Neural progenitor cell (in vitro differentiated cells): Measurements from ENCODE around the gene IQCK. TPM values are rescaled to one million over a fixed set of nuclear protein-coding genes. Genes with fewer than 3 reads are reported as not detected.

Experiments
- DNase-seq: peaks from one replicate; pipeline ENCODE4 v3.0.0-alpha.2; 2016; ENCODE audit warnings: low spot score
- H2AFZ ChIP-seq: fragments of 200-600 bp; sonication (generic); replicated peaks from 2 replicates; pipeline ENCODE4 v1.6.1; 2016; ENCODE audit warnings: antibody characterized with exemption
- H3F3A ChIP-seq: fragments of 200-600 bp; sonication (generic); 2 replicates; pipeline ENCODE4 v1.6.1; 2016; ENCODE audit warnings: antibody characterized with exemption, low read depth
- H3K27ac ChIP-seq: fragments of 200-600 bp; sonication (generic); 2 replicates; pipeline ENCODE4 v1.5.1; 2016; ENCODE audit warnings: mild to moderate bottlenecking
- H3K27me3 ChIP-seq: fragments of 200-600 bp; sonication (generic); 2 replicates; pipeline ENCODE4 v1.6.1; 2016; ENCODE audit warnings: mild to moderate bottlenecking, moderate library complexity
- H3K36me3 ChIP-seq: fragments of 200-600 bp; sonication (generic); 2 replicates; pipeline ENCODE4 v1.5.1; 2016
- H3K4me1 ChIP-seq: fragments of 200-600 bp; sonication (generic); 2 replicates; pipeline ENCODE4 v1.6.1; 2016; ENCODE audit warnings: mixed run types
- H3K4me2 ChIP-seq: fragments of 200-600 bp; sonication (generic); 2 replicates; pipeline ENCODE4 v1.6.1; 2016
- H3K4me3 ChIP-seq: fragments of 200-600 bp; sonication (generic); 2 replicates; pipeline ENCODE4 v1.5.1; 2016
- H3K79me2 ChIP-seq: fragments of 200-600 bp; sonication (generic); 2 replicates; pipeline ENCODE4 v1.6.1; 2016; ENCODE audit warnings: low read depth
- H3K9ac ChIP-seq: fragments of 200-600 bp; sonication (generic); 2 replicates; pipeline ENCODE4 v1.6.1; 2016
- H3K9me3 ChIP-seq: fragments of 200-600 bp; sonication (generic); 2 replicates; pipeline ENCODE4 v1.5.1; 2016; ENCODE audit warnings: low read depth
- H4K20me1 ChIP-seq: fragments of 200-600 bp; sonication (generic); 2 replicates; pipeline ENCODE4 v1.6.1; 2016; ENCODE audit warnings: low read depth
- H3K27ac Mint-ChIP-seq: 3 replicates; pipeline ENCODE4 v1.8.0; 2021; ENCODE audit warnings: mixed read lengths
- H3K27me3 Mint-ChIP-seq: 2 replicates; pipeline ENCODE4 v1.8.0; 2022; ENCODE audit warnings: low read depth, mild to moderate bottlenecking, inconsistent platforms, moderate library complexity, mixed read lengths; ENCODE audit not compliant: insufficient read depth
- H3K36me3 Mint-ChIP-seq: 3 replicates; pipeline ENCODE4 v1.8.0; 2021; ENCODE audit warnings: mixed read lengths
- H3K4me1 Mint-ChIP-seq: 3 replicates; pipeline ENCODE4 v1.8.0; 2021; ENCODE audit warnings: mixed read lengths
- H3K4me3 Mint-ChIP-seq: 3 replicates; pipeline ENCODE4 v1.8.0; 2021; ENCODE audit warnings: mild to moderate bottlenecking, moderate library complexity, mixed read lengths
- H3K9me3 Mint-ChIP-seq: 3 replicates; pipeline ENCODE4 v1.8.0; 2020; ENCODE audit warnings: mixed read lengths
- EZH2 ChIP-seq: fragments of 200-600 bp; sonication (generic); IDR thresholded peaks from 2 replicates; pipeline ENCODE4 v1.6.1; 2017; ENCODE audit warnings: antibody characterized with exemption, mild to moderate bottlenecking, moderate library complexity
- EZH2phosphoT487 ChIP-seq: fragments of 200-600 bp; sonication (generic); IDR thresholded peaks from 2 replicates; pipeline ENCODE4 v1.6.1; 2017; ENCODE audit warnings: antibody characterized with exemption
- total RNA-seq: library from RNA; depleted of rRNA; stranded (reverse); fragments of >200 nt; gene quantifications from 2 replicates; pipeline ENCODE4 v1.2.3, GENCODE V29; 2015; ENCODE audit warnings: low replicate concordance
- TF ChIP-seq, protein P1 (sequence below): fragments of 200-600 bp; sonication (generic); IDR thresholded peaks from 2 replicates; pipeline ENCODE4 v1.5.1; 2017; ENCODE audit warnings: antibody characterized with exemption, mild to moderate bottlenecking

IQCK gene
- total RNA-seq, 1 donor from 2014 or later: 22.1 TPM

DNA sequence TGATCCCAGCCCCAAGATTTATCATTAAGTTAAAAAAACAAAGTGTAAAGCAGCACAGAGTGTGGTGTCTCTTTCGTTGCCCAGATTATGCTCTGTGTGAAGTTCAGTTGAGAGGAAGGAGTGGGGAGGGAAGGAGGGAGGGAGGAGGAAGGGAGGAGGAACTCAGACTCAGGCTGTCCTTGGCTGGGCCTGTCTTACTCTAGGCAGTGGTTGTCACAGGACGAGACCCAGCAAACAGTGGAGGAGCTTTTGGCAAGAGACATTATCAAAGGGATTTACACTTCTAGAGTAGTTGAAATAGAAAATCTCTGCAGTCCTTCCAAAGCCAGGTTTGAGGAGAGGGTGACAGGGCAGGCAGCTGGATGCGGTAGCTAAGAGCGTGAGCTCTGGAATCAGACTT lies 27.9 kb upstream of the IQCK start:
- Mint-ChIP-seq H3K36me3 (peaks cover 31% of the 10 kb centered on the region), H3K27me3 (peaks cover 3% of the 10 kb centered on the region), H3K4me3 (no peak overlapping the region), H3K4me1 (peaks cover 19% of the 10 kb centered on the region), H3K9me3 (no peaks in the 10 kb centered on the region), H3K27ac (peak overlapping the region; percentile 60)
- H4K20me1 ChIP-seq: peaks cover 8% of the 10 kb centered on the region
- no peaks in the 10 kb centered on the region for H3K79me2 ChIP-seq
- H3K36me3 ChIP-seq: no peaks in the 10 kb centered on the region
- peaks cover 10% of the 10 kb centered on the region for H3F3A ChIP-seq
- no peak overlapping the region for H3K9ac ChIP-seq
- H3K4me2 ChIP-seq: no peak overlapping the region
- TF ChIP-seq EZH2 (no peak), EZH2phosphoT487 (no peak)
- TF ChIP-seq, protein P1, sequence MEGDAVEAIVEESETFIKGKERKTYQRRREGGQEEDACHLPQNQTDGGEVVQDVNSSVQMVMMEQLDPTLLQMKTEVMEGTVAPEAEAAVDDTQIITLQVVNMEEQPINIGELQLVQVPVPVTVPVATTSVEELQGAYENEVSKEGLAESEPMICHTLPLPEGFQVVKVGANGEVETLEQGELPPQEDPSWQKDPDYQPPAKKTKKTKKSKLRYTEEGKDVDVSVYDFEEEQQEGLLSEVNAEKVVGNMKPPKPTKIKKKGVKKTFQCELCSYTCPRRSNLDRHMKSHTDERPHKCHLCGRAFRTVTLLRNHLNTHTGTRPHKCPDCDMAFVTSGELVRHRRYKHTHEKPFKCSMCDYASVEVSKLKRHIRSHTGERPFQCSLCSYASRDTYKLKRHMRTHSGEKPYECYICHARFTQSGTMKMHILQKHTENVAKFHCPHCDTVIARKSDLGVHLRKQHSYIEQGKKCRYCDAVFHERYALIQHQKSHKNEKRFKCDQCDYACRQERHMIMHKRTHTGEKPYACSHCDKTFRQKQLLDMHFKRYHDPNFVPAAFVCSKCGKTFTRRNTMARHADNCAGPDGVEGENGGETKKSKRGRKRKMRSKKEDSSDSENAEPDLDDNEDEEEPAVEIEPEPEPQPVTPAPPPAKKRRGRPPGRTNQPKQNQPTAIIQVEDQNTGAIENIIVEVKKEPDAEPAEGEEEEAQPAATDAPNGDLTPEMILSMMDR: no peak
- H2AFZ ChIP-seq: no peak overlapping the region
- no peaks in the 10 kb centered on the region for H3K27me3 ChIP-seq
- no peak overlapping the region for H3K4me3 ChIP-seq
- no peak overlapping the region for H3K27ac ChIP-seq
- no peaks in the 10 kb centered on the region for H3K9me3 ChIP-seq
- peaks cover 9% of the 10 kb centered on the region for H3K4me1 ChIP-seq
- DNase-seq: no peak

DNA sequence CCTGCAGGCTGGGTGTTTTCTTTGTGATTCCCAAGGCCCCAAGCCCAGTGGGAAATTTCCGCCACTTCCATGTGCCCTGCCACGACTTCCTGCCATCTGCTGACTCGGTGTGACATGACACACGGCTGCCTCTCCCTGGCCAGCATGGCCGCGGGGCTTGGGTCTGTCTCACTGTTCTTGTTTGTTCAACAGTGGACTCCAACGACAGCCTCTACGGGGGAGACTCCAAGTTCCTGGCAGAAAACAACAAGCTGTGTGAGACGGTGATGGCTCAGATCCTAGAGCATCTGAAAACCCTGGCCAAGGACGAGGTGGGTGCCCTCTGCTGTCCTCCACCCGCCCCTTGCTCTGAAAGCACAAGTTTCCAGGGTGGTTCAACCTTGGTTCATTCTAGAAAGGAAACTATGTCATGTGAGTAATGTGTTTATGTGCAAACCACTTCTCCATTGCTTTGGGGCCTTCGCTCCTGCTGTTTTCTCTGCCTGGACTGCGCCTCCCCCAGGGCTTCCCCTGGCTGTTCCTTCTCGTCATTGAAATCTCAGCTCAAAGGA lies 26.8 kb upstream of the IQCK start:
- Histone ChIP-seq H3K79me2 (no peaks in the 10 kb centered on the region), H3K27me3 (no peaks in the 10 kb centered on the region), H2AFZ (no peak overlapping the region), H3K9me3 (no peaks in the 10 kb centered on the region), H4K20me1 (peaks cover 8% of the 10 kb centered on the region), H3F3A (peaks cover 10% of the 10 kb centered on the region), H3K9ac (no peak overlapping the region), H3K4me2 (no peak overlapping the region), H3K4me1 (peaks cover 9% of the 10 kb centered on the region), H3K4me3 (no peak overlapping the region), H3K27ac (no peak overlapping the region), H3K36me3 (no peaks in the 10 kb centered on the region)
- Mint-ChIP-seq H3K36me3 (peaks cover 26% of the 10 kb centered on the region), H3K27me3 (no peaks in the 10 kb centered on the region), H3K4me1 (peaks cover 13% of the 10 kb centered on the region), H3K9me3 (no peaks in the 10 kb centered on the region), H3K4me3 (no peak overlapping the region), H3K27ac (peak overlapping the region; percentile 17)
- no peak for DNase-seq
- TF ChIP-seq EZH2phosphoT487 (no peak), EZH2 (no peak)
- TF ChIP-seq, protein P1: no peak

DNA sequence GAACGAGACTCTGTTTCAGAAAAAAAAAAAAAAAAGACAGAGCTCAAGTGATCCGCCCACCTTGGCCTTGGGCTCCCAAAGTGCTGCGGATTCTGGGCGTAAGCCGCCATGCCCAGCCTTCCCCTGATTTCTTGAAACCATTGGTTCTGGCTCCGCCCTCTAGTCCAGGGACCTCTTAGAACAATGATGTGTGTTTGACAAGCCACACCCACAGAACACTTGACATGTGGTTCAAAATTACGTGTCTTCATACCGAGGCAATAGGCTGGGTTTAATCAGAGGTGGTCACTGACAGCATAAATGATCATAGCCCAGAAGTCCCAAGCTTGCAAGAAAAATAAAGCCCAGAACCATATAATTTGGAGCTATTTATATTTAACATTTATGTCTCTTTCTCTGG lies 23.1 kb upstream of the IQCK start:
- H3K4me1 Mint-ChIP-seq: no peaks in the 10 kb centered on the region
- no peaks in the 10 kb centered on the region for H3F3A ChIP-seq
- H3K4me3 ChIP-seq: no peak overlapping the region
- no peak overlapping the region for H2AFZ ChIP-seq
- H3K36me3 Mint-ChIP-seq: peaks cover 30% of the 10 kb centered on the region
- H3K9ac ChIP-seq: no peak overlapping the region
- H3K4me3 Mint-ChIP-seq: no peak overlapping the region
- no peaks in the 10 kb centered on the region for H3K4me1 ChIP-seq
- DNase-seq: no peak
- H3K27me3 ChIP-seq: no peaks in the 10 kb centered on the region
- no peaks in the 10 kb centered on the region for H3K27me3 Mint-ChIP-seq
- no peaks in the 10 kb centered on the region for H4K20me1 ChIP-seq
- no peaks in the 10 kb centered on the region for H3K36me3 ChIP-seq
- no peak overlapping the region for H3K27ac Mint-ChIP-seq
- no peak overlapping the region for H3K4me2 ChIP-seq
- no peaks in the 10 kb centered on the region for H3K9me3 ChIP-seq
- no peaks in the 10 kb centered on the region for H3K9me3 Mint-ChIP-seq
- TF ChIP-seq EZH2phosphoT487 (no peak), EZH2 (no peak)
- TF ChIP-seq, protein P1: no peak
- H3K27ac ChIP-seq: no peak overlapping the region
- H3K79me2 ChIP-seq: peaks cover 1% of the 10 kb centered on the region
